Anterior cingulate cortex (tissue), 58 donors: ENCODE measurements around the gene PLOD3.
"Not testable (repeated sequence)": the region's sequence is repeated elsewhere in the genome, so short reads cannot be mapped to it uniquely, and the experiment has no call there.

ENCODE experiments used
- DNase-seq, 58 donors: peaks; one replicate each; lab custom pipeline; 2025; lab: John Stamatoyannopoulos, UW

PLOD3 gene

GRCh38 chr7:101217388-101218235 lies at the start of gene PLOD3, which contains the start of gene ZNHIT1:
PLOD3 (minus strand) TSS chr7:101217581; CDS start chr7:101217274, 307 bp downstream.
ZNHIT1 (plus strand) TSS chr7:101218165; CDS start chr7:101218196, 31 bp downstream.
- DNase-seq, result peak; percentile 47 to 97 (median 90)

GRCh38 chr7:101265622-101266516 lies 48.5 kb upstream of the PLOD3 start:
- no peak for DNase-seq

GRCh38 chr7:101264102-101264706 lies 46.8 kb upstream of the PLOD3 start:
- DNase-seq, result not testable (repeated sequence)

DNA sequence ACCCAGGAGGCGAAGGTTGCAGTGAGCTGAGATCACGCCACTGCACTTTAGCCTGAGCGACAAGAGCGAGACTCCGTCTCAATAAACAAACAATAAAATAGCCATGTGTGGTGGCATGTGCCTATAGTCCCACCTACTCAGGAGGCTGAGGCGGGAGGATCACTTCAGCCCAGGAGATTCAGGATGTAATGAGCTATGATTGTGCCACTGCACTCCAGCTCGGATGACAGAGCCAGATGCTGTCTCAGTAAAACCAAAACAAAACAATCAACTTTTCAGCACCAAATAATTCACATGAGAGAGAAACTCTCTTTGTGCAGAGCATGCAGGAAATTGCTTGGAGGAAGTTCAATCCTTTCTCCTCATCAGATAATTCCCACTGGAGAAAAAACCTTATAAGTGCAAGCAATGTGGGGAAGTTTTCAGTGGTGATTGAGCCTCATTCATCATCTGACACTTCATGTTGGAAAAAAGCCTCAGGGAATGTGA lies 40.9 kb upstream of the PLOD3 start:
- DNase-seq, result no peak

GRCh38 chr7:101255796-101256195 lies 38.4 kb upstream of the PLOD3 start:
- no peak for DNase-seq

DNA sequence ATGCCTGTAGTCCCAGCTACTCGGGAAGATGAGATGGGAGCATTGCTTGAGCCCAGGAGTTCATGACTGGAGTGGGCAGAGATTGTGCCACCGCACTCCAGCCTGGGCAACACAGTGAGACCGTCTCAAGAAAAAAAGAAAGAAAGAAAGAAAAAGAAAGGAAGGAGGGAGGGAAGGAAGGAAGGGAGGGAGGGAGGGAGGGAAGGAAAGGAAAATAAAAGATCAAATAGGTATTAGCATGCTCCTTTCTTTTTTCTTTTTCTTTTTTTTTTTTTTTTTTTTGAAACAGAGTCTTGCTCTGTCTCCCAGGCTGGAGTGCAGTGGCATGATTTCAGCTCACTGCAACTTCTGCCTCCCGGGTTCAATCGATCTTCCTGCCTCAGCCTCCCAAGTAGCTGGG lies 35.8 kb upstream of the PLOD3 start:
- DNase-seq, result not testable (repeated sequence)

- DNase-seq, result peak; percentile 54 to 97 (median 93)
Observed at GRCh38 chr7:101251871-101252659, 34.7 kb upstream of the PLOD3 start.

- no peak for DNase-seq
Observed at GRCh38 chr7:101250324-101250723, 32.9 kb upstream of the PLOD3 start.

DNA sequence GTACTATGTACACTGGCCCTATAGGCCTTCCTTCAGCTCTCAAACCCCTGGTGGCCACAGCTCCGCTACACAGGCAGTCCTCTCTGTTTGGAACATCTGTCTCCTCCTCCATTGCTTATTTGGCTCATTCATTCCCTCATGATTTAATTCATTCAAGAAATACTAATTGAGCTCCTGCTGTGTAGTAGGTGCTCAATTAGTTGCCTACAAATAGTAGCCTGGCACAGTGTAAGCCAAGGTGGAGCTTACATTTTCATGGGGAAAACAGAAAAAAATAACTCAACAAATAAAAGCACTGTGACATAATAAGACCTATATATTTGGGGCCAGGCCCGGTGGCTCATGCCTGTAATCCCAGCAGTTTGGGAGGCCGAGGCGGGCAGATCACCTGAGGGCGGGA lies 30.9 kb upstream of the PLOD3 start:
- no peak for DNase-seq

DNA sequence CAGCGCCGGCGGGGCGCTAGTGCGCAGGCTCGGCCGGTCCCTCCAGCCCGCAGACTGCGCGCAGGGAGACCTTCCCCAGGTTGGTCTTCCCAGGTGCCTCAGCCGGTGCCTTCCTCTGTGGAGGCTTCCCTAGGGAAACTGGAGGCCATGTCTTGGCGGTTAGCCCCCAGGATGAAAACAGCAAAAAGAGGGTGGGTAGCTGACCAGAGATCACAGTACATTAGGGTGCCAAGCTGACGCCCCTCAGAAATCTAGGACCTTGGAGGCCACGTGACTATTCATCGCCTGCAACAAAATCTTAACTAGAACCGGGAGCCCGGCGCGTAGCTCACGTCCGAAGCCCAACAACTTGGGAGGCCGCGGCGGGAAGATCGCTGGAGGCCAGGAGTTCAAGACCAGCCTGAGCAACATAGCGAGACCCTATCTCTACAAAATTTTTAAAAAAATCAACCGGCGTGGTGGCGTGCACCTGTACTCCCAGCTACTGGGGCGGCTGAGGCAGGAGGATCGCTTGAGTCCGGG lies 27.8 kb upstream of the PLOD3 start:
- no peak for DNase-seq

DNA sequence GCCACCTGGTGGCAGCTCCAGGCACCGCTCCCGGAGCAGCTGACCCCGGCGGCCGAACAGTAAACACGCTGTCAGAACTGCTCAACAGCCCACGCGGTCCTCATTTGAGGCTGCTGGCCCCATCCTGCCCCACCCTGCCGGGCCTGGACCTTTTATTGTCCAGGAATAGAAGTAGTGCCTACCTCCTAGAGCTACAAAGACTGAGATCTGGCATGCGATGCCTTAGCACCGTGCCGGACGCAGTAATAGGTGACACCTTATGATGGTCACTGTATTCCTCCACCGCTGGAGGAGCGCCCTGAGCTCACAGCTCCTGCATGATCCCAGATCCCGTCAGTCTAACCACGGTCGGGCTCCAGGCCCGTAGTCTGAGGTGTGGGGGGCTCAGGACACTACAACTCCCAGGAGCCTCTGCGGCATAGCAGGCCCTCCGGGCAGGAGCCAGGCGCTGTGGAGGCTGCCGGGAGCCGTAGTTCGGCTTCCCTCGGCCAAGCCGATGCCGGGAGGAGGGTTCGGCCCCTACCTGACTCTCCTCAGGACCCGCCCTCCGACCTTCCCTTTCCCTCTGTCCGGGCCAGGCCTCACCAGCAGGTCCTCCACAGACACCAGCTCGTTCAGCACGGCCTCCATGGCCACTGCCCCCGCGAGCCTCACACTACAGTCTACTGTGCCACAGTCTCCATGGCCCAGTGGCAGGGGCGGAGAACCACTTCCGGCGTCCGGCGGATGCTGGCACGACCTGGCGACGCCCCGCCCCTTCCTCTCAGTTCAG lies 27.2 kb upstream of the PLOD3 start, which contains the start of gene FIS1:
Gene FIS1 (minus strand): TSS at position 707 of the 772 bp plus-strand sequence. CDS start 77 bp downstream, at position 630.
- DNase-seq, result peak; percentile 60 to 100 (median 96)

GRCh38 chr7:101243646-101244374 lies 26.4 kb upstream of the PLOD3 start:
- DNase-seq, result peak in 4 of 58 donors; percentile 36 to 49 (median 38)

DNA sequence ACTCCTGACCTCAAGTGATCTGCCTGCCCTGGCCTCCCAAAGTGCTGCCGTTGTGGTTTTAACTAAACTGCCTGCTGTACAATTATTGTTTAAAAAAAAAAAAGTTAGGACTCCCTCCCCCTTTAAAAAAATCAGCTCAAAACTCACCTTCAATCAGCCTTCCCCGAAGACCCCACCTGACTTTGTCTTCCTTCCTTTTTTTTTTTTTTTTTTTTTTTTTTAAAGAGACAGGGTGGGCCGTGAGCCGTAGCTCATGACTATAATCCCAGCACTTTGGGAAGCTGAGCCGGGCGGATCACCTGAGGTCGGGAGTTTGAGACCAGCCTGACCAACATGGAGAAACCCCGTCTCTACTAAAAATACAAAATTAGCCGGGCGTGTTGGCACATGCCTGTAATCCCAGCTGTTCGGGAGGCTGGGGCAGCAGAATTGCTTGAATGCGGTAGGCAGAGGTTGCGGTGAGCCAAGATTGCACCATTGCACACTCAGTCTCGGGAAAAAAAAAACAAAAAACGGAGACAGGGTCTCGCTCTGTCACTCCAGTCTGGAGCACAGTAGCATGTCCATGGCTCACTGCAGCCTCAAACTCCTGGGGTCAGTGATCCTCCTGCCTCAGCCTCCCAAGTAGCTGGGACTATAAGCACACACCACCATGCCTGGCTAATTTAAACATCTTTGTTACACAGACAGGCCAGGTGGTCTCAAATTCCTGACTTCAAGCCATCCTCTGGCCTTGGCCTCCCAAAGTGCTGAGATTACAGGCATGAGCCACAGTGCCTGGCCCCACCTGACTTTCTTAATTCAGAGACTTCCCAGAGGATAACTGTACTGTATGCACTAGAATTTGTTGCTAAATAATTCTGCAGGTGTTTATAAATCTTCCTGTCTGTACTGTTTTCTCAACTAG lies 24.3 kb upstream of the PLOD3 start:
- no peak for DNase-seq

DNA sequence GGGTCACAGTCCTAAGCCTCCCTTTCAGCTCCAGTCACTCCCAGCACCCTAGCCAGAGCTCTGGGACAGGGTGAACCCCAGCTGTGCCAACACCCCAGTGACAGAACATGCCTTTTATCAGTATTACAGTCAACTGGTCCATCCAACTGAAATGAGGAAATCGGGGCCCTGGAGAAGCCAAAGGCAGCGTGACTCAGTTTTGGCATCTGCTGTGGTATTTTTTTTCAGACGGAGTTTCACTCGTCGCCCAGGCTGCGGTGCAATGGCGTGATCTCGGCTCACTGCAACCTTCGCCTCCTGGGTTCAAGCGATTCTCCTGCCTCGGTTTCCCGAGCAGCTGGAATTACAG lies 23.6 kb upstream of the PLOD3 start:
- no peak for DNase-seq

DNA sequence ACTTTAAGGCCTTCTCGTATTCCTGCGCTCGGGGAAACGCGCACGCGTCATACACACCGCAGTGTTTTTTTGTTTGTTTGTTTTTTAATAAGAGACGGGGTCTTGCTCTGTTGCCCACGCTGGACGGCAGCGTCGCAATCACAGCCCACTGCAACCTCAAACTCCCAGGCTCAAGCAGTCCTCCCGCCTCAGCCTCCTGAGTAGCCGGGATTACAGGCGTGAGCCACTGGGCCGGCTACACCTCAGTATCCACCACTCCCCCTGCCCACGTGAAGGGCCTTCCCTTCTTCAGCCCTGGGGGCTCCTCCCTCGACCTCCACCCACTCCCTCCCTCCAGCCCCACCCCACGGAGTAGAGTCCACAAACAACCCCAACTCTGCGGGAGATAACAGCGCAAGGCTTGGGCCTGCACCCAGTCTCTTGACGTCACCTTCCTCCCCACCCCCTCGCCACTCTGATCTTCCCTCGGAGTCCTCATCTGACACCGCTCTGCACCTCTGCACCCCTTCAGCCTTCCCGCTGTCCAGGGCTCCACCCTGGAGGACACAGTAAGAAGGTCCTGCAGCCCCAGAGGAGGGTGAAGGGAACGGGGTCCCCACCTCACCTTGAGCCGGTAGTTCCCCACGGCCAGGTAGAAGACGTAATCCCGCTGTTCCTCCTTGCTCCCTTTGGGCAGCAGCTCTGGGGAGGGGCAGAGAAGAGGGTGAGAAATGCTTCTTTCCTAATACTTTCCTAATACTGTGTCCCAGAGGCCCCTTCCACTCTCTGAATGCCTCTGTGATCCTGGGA lies 23.0 kb upstream of the PLOD3 start:
- no peak for DNase-seq

GRCh38 chr7:101239951-101240220 lies 22.5 kb upstream of the PLOD3 start:
- DNase-seq, result no peak
